ENCODE results near the gene DUS3L.

Gene DUS3L

GRCh38 chr19:5790559-5791520 is at the start of gene DUS3L:
Gene DUS3L (minus strand): TSS chr19:5791163. CDS start chr19:5791141, 22 bp downstream.
- DNase-seq (ENCODE audit: low spot score), result peak; percentile 98

- no peak for DNase-seq (ENCODE audit: low spot score)
Observed at GRCh38 chr19:5839065-5840017, 48.4 kb upstream of the DUS3L start, which contains the start of gene FUT6. Gene FUT6 (minus strand): TSS chr19:5839702. CDS start chr19:5832567, 7,135 bp downstream.

- DNase-seq (ENCODE audit: low spot score), result no peak
Observed at GRCh38 chr19:5838353-5839064, 47.5 kb upstream of the DUS3L start.

- DNase-seq (ENCODE audit: low spot score), result no peak
Observed at GRCh38 chr19:5837761-5838352, 46.9 kb upstream of the DUS3L start.

GRCh38 chr19:5832527-5833216 is 41.7 kb upstream of the DUS3L start:
- peak; percentile 5 for DNase-seq (ENCODE audit: low spot score)

GRCh38 chr19:5832061-5832460 is 41.1 kb upstream of the DUS3L start:
- no peak for DNase-seq (ENCODE audit: low spot score)

GRCh38 chr19:5831159-5831558 is 40.2 kb upstream of the DUS3L start:
- DNase-seq (ENCODE audit: low spot score), result no peak

GRCh38 chr19:5829567-5830310 is 38.8 kb upstream of the DUS3L start:
- DNase-seq (ENCODE audit: low spot score), result no peak

GRCh38 chr19:5828661-5829566 is 38.0 kb upstream of the DUS3L start:
- no peak for DNase-seq (ENCODE audit: low spot score)

GRCh38 chr19:5827891-5828660 is 37.1 kb upstream of the DUS3L start:
- peak; percentile 100 for DNase-seq (ENCODE audit: low spot score)

GRCh38 chr19:5827342-5827890 is 36.5 kb upstream of the DUS3L start:
- no peak for DNase-seq (ENCODE audit: low spot score)

- DNase-seq (ENCODE audit: low spot score), result peak; percentile 45
Observed at GRCh38 chr19:5826531-5827341, 35.8 kb upstream of the DUS3L start.

GRCh38 chr19:5825178-5825577 is 34.2 kb upstream of the DUS3L start:
- no peak for DNase-seq (ENCODE audit: low spot score)

- no peak for DNase-seq (ENCODE audit: low spot score)
Observed at GRCh38 chr19:5824751-5825150, 33.8 kb upstream of the DUS3L start.

- peak; percentile 40 for DNase-seq (ENCODE audit: low spot score)
Observed at GRCh38 chr19:5823579-5824281, 32.8 kb upstream of the DUS3L start.

GRCh38 chr19:5822181-5822844 is 31.4 kb upstream of the DUS3L start:
- no peak for DNase-seq (ENCODE audit: low spot score)

Data from AG20443 (cell line).